ENCODE results near the gene SH2B3.
"Not testable (repeated sequence)": the region's sequence is repeated elsewhere in the genome, so short reads cannot be mapped to it uniquely, and the experiment has no call there.

The SH2B3 gene

GRCh38 chr12:111467092-111467856 is 61.6 kb downstream of the SH2B3 start:
- no peak for DNase-seq

DNA sequence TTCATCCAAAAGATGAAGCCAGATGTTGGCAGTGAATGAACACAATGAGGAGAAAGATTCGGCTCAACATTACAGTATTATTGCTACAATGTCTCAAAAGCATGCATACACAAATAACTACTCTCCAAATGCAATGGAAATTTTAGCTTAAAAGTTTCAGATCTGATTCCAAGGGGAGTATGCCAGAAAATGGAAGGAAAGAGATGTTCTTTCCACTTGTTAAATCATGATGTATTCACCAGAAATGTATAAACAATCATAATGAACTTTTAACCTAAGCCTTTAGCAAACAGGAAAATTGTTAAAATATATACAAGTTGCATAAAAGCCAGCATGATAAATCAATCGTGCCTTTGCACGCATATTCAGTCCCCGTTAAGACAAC is 62.1 kb downstream of the SH2B3 start:
- no peak for DNase-seq

GRCh38 chr12:111469401-111469800 is 63.7 kb downstream of the SH2B3 start:
- DNase-seq: no peak

DNA sequence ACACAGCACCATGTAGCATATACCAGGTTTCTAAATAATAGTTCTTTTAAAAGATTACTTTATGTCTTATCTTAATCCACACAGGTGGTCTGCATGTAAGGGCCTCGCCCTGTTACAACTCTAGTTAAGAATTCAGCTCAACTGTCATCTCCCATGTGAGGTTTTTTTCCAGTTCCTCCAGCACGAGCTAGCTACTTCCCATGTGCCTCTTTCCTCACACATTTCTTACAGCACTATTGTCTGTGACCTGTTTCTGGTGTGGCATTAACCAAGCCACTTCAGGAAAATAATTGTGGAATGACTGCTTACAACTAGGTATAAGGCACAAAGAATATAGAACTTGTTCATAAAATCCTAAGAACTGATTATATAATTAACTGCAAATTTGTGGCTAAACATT is 65.5 kb downstream of the SH2B3 start:
- DNase-seq: no peak

DNA sequence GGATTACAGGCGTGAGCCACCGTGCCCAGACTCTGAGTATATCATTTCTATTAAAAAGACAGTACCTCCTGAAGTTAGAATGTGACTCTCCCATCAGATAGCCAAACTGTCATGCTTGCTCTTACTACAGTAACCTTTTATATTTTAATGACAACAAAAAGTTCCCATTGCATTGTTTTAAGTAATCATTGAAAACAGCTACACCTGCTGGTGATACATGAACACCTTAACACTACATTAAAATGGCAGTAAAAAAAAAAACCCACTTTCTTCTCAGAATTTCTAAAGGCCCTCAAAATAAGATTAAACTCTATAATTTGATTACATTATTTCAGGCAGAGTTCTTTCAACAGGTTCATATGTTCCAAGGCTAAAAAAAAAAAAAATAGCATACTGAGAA is 76.7 kb downstream of the SH2B3 start:
- DNase-seq: no peak

DNA sequence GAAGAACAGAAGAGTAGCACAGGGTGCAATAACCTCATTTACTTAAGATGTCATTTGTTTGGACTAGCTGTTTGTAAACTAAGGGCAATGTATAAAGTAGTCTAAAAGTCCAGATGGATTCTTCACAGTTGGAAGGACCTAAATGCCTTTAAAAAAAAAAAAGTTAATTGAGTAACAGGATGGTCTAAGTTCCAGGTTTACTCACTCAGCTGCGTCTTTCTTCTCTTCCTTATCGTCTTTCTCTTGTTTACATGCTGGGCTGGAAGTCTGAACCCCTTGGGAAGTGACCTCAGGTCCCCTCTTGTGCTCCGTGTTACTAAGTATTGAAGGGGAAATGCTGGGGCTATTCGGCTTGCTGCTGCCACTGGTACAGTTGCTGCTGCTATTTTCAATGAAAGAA is 82.5 kb downstream of the SH2B3 start:
- no peak for DNase-seq

DNA sequence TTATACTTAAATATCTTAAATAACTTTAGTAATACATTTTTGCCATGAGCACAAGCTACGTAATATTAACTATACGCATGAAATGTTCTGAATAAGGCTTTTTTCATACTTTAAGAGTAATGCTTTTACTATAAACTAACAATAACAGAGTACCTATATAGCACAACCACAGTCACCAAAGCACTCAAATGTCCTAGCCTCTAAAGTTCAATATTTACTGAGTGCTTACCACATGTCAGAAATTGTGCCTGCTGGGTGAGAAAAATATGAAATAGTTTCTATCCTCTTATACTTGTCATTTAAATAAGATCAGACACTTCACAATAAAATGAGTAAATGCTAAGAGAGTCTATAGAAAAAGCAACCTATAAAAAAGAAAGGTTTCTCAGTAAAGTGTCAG is 83.1 kb downstream of the SH2B3 start:
- no peak for DNase-seq

GRCh38 chr12:111492979-111493378 is 87.3 kb downstream of the SH2B3 start:
- DNase-seq: not testable (repeated sequence)

DNA sequence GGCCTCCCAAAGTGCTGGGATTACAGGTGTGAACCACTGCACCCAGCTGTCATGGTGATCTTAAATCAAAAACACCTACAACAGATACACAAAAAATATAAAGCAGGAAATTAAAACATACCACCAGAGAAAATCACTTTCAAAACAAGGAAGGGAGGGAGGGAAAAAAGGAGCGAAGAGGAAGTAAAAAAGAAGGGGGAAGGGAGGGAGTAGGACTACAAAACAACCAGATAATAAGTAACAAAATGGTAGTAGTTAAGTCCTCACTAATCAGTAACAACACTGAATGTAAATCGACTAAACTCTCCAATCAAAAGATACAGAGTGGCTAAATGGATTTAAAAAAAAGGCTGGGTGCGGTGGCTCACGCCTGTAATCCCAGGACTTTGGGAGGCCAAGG is 89.0 kb downstream of the SH2B3 start:
- DNase-seq: no peak
